Measurements from ENCODE around the gene ZNF592. TPM values are rescaled to one million over a fixed set of nuclear protein-coding genes. Genes with fewer than 3 reads are reported as not detected.
A peak's percentile ranks its signal among the peaks of the same experiment; 100 is the strongest.

Gene ZNF592
- total and polyA plus RNA-seq, 11 donors, result 9.7 to 28.6 (median 21.2) TPM

GRCh38 chr15:84789762-84790161, 41.4 kb downstream of the ZNF592 start:
- peaks cover 3 to 46% (median 29%) of the 10 kb centered on the region in 12 donors for H3K4me1 ChIP-seq
- H3K9me3 ChIP-seq, result no peaks in the 10 kb centered on the region
- DNase-seq, result no peak
- no peak for ATAC-seq
- no peaks in the 10 kb centered on the region for H3K27me3 ChIP-seq
- no peak overlapping the region for H3K4me3 ChIP-seq
- peaks cover 0 to 72% (median 46%) of the 10 kb centered on the region in 9 donors for H3K36me3 ChIP-seq
- WGBS, 4 donors, result 89 to 99% (median 95%) methylated on average over 5 of the region's 5 CpGs
- no peak overlapping the region for H3K27ac ChIP-seq
- intact Hi-C loops (cut with DNase I), result loop anchor here in 3 of 10 donors (10.0 kb wide), 3 partner anchors 65 to 195 kb away; no protein-coding TSS in a partner anchor
- TF ChIP-seq CTCF (IDR thresholded peaks at IDR 0.05) (no peak), POLR2A (IDR thresholded peaks at IDR 0.05) (no peak)

GRCh38 chr15:84790676-84791075, 42.3 kb downstream of the ZNF592 start:
- ATAC-seq (peak in 1 of 4 donors; percentile 29), DNase-seq (no peak)
- H3K27ac ChIP-seq, result no peak overlapping the region
- no peaks in the 10 kb centered on the region for H3K9me3 ChIP-seq
- no peaks in the 10 kb centered on the region for H3K27me3 ChIP-seq
- H3K4me1 ChIP-seq, result peaks cover 3 to 37% (median 21%) of the 10 kb centered on the region in 12 donors
- no peak overlapping the region for H3K4me3 ChIP-seq
- no peak for TF ChIP-seq CTCF (IDR thresholded peaks at IDR 0.05)
- TF ChIP-seq POLR2A (IDR thresholded peaks at IDR 0.05), result no peak
- intact Hi-C loops (cut with DNase I), result loop anchor here in 1 of 10 donors (10.0 kb wide), 1 partner anchor 106 kb away; no protein-coding TSS in a partner anchor
- 96 to 100% (median 97%) methylated on average over 4 of the region's 4 CpGs for WGBS, 4 donors
- peaks cover 0 to 70% (median 44%) of the 10 kb centered on the region in 9 donors for H3K36me3 ChIP-seq

GRCh38 chr15:84791763-84792162, 43.4 kb downstream of the ZNF592 start:
- Histone ChIP-seq H3K9me3 (no peaks in the 10 kb centered on the region), H3K36me3 (peaks cover 0 to 69% (median 42%) of the 10 kb centered on the region in 9 donors), H3K27me3 (no peaks in the 10 kb centered on the region), H3K27ac (no peak overlapping the region), H3K4me1 (peaks cover 0 to 26% (median 14%) of the 10 kb centered on the region in 12 donors), H3K4me3 (no peak overlapping the region)
- intact Hi-C loops (cut with DNase I), result loop anchor here in 1 of 10 donors (10.0 kb wide), 1 partner anchor 107 kb away; no protein-coding TSS in a partner anchor
- TF ChIP-seq CTCF (IDR thresholded peaks at IDR 0.05) (no peak), POLR2A (IDR thresholded peaks at IDR 0.05) (no peak)
- DNase-seq (no peak), ATAC-seq (no peak)
- 94 to 96% (median 95%) methylated on average over 2 of the region's 2 CpGs for WGBS, 4 donors

- intact Hi-C loops (cut with DNase I), result loop anchor here in 1 of 10 donors (10.0 kb wide), 1 partner anchor 109 kb away; no protein-coding TSS in a partner anchor
Measured at GRCh38 chr15:84793431-84794161, 45.2 kb downstream of the ZNF592 start.

More at GRCh38 chr15:84793431-84794161, 45.2 kb downstream of the ZNF592 start:
- TF ChIP-seq CTCF (IDR thresholded peaks at IDR 0.05), result no peak
- no peak for TF ChIP-seq POLR2A (IDR thresholded peaks at IDR 0.05)
- H3K4me3 ChIP-seq, result no peak overlapping the region
- H3K9me3 ChIP-seq, result no peaks in the 10 kb centered on the region
- no peak overlapping the region for H3K27ac ChIP-seq
- H3K27me3 ChIP-seq, result no peaks in the 10 kb centered on the region
- ATAC-seq (no peak), DNase-seq (no peak)
- 96 to 98% (median 97%) methylated on average over 7 of the region's 7 CpGs for WGBS, 4 donors
- peaks cover 0 to 84% (median 60%) of the 10 kb centered on the region in 9 donors for H3K36me3 ChIP-seq
- peaks cover 0 to 9% (median under 1%) of the 10 kb centered on the region in 12 donors for H3K4me1 ChIP-seq

All from heart left ventricle (tissue), 16 donors.